SK-N-SH treated with all-trans-retinoic acid at 6 μM for 48 hours (cell line): Measurements from ENCODE around the gene ITPKB.
"Not testable (repeated sequence)": the region's sequence is repeated elsewhere in the genome, so short reads cannot be mapped to it uniquely, and the experiment has no call there.

Source experiments
- ARNTL ChIP-seq: fragments of 450-650 bp; formaldehyde crosslinking; IDR thresholded peaks from 2 replicates; pipeline ENCODE4 v1.5.0; 2020; ENCODE audit warnings: low read depth, mild to moderate bottlenecking, moderate library complexity, borderline replicate concordance
- ESRRG ChIP-seq: fragments of 250-450 bp; sonication (Bioruptor Pico); IDR thresholded peaks from 2 replicates; pipeline ENCODE4 v1.6.1; 2021; ENCODE audit warnings: mild to moderate bottlenecking
- GLIS3 ChIP-seq: fragments of 250-450 bp; sonication (Bioruptor Pico); IDR thresholded peaks from 2 replicates; pipeline ENCODE4 v1.5.0; 2020; ENCODE audit warnings: mild to moderate bottlenecking, moderate library complexity
- PPARA ChIP-seq: fragments of 250-450 bp; sonication (Bioruptor Pico); IDR thresholded peaks from 2 replicates; pipeline ENCODE4 v1.5.0; 2020; ENCODE audit warnings: mild to moderate bottlenecking, borderline replicate concordance
- RARB ChIP-seq: fragments of 250-450 bp; sonication (Bioruptor Pico); IDR thresholded peaks from 2 replicates; pipeline ENCODE4 v1.8.0; 2021; ENCODE audit warnings: mild to moderate bottlenecking, moderate library complexity
- ZNF565 ChIP-seq: fragments of 450-650 bp; formaldehyde crosslinking; conservative IDR thresholded peaks from 2 replicates; pipeline ENCODE4 v1.5.0; 2020; ENCODE audit warnings: low read depth, mild to moderate bottlenecking, moderate library complexity
- ZNF8 ChIP-seq: fragments of 450-650 bp; formaldehyde crosslinking; IDR thresholded peaks from 2 replicates; pipeline ENCODE4 v1.5.0; 2020; ENCODE audit warnings: mild to moderate bottlenecking, moderate library complexity
- TF ChIP-seq, protein P1 (sequence below): fragments of 250-450 bp; sonication (Bioruptor Pico); IDR thresholded peaks from 2 replicates; pipeline ENCODE4 v1.5.1; 2020; ENCODE audit warnings: low read depth, mild to moderate bottlenecking, moderate library complexity
- TF ChIP-seq, protein P2 (sequence below): fragments of 250-450 bp; sonication (Bioruptor Pico); IDR thresholded peaks from 2 replicates; pipeline ENCODE4 v1.8.0; 2020; ENCODE audit warnings: mild to moderate bottlenecking, moderate library complexity, borderline replicate concordance

- TF ChIP-seq, protein P1, sequence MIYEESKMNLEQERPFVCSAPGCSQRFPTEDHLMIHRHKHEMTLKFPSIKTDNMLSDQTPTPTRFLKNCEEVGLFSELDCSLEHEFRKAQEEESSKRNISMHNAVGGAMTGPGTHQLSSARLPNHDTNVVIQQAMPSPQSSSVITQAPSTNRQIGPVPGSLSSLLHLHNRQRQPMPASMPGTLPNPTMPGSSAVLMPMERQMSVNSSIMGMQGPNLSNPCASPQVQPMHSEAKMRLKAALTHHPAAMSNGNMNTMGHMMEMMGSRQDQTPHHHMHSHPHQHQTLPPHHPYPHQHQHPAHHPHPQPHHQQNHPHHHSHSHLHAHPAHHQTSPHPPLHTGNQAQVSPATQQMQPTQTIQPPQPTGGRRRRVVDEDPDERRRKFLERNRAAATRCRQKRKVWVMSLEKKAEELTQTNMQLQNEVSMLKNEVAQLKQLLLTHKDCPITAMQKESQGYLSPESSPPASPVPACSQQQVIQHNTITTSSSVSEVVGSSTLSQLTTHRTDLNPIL (CRISPR knock-in tag): not testable (repeated sequence)
- not testable (repeated sequence) for TF ChIP-seq RARB, ZNF8, GLIS3, ESRRG, PPARA, ZNF565, ARNTL (CRISPR knock-in tag)
- TF ChIP-seq, protein P2, sequence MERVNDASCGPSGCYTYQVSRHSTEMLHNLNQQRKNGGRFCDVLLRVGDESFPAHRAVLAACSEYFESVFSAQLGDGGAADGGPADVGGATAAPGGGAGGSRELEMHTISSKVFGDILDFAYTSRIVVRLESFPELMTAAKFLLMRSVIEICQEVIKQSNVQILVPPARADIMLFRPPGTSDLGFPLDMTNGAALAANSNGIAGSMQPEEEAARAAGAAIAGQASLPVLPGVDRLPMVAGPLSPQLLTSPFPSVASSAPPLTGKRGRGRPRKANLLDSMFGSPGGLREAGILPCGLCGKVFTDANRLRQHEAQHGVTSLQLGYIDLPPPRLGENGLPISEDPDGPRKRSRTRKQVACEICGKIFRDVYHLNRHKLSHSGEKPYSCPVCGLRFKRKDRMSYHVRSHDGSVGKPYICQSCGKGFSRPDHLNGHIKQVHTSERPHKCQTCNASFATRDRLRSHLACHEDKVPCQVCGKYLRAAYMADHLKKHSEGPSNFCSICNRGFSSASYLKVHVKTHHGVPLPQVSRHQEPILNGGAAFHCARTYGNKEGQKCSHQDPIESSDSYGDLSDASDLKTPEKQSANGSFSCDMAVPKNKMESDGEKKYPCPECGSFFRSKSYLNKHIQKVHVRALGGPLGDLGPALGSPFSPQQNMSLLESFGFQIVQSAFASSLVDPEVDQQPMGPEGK: not testable (repeated sequence)
These were observed 127.1 kb downstream of the ITPKB start for GRCh38 chr1:226611980-226612379.
